Left renal pelvis (tissue), 4 donors: ENCODE data around the gene ZFYVE9. TPM values are rescaled to one million over a fixed set of nuclear protein-coding genes. Genes with fewer than 3 reads are reported as not detected.
"Not testable (repeated sequence)": the region's sequence is repeated elsewhere in the genome, so short reads cannot be mapped to it uniquely, and the experiment has no call there.

ENCODE experiments used
- DNase-seq, 4 donors: peaks; one replicate each; pipeline ENCODE4 v3.0.0-alpha.2; 2013; ENCODE audit warnings: low read depth in 4 of 4, low spot score in 3 of 4
- polyA plus RNA-seq, 4 donors: library from polyadenylated mRNA; unstranded; fragments of 120-200 nt; gene quantifications; one replicate each; pipeline ENCODE4 v1.2.1, GENCODE V29; 2013; ENCODE audit not compliant: insufficient read length in 4 of 4

Gene ZFYVE9
- polyA plus RNA-seq, 4 donors = 30.7 to 40.3 (median 34.9) TPM

DNA sequence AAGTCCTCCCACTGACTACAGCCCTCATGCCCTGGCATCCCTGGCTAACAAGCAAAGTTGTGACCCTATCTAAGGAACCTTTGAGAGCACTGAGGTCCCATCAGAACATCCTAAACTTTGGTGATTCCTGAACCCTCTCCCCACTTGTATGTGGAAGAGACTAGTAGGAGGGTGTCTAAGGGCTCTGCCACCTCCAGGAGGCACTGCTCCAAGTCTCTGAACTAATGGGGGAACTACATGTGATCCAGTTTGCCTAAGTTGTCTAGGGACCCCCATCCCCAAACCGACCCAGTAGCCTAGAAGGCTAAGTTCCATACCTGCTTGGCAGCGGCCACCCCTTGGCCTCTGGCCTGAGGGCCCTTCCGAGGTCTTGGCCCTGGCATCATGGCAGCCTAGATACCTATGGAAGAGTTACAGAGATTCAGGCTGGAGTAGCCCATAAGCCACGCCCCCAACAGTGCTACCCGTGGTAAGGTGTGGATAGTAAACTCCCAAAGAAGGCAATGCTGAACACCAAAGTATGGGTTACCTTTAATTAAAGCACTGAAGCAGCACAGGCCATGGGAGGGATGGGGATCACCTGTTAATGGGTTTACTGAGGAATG is 222.4 kb downstream of the ZFYVE9 start:
- DNase-seq = no peak

DNA sequence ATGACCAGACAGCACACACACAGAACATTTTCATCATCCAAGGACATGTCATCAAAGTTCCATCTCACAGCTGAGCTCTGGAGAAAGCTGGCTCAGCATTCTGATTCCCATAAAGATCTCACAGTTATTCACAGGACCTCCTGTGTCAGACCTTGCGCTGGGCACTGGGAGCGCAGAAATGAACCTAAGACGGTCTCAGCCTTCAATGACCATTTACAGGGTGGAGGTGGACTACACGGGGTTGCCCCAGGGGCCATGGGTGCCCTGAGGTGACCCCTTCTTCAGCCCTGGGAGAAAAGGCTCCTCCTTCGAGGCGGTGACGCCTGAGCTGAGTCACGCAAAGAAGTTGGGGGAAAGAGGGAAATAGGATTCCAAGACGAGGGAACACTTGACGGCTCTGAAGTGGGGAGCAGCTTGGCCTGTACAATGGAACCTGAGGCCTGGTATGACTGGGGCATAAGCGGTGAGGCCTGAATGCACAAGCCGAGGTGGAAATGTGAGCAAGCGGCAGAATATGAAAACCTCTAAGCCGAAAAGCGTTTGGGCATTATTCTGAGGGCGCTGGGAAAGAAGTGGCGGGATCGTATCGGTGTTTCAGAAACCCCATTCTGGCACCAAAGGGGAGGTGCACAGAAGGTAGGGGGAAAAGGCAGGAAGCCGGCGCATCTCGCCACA is 223.3 kb downstream of the ZFYVE9 start:
- no peak for DNase-seq

DNA sequence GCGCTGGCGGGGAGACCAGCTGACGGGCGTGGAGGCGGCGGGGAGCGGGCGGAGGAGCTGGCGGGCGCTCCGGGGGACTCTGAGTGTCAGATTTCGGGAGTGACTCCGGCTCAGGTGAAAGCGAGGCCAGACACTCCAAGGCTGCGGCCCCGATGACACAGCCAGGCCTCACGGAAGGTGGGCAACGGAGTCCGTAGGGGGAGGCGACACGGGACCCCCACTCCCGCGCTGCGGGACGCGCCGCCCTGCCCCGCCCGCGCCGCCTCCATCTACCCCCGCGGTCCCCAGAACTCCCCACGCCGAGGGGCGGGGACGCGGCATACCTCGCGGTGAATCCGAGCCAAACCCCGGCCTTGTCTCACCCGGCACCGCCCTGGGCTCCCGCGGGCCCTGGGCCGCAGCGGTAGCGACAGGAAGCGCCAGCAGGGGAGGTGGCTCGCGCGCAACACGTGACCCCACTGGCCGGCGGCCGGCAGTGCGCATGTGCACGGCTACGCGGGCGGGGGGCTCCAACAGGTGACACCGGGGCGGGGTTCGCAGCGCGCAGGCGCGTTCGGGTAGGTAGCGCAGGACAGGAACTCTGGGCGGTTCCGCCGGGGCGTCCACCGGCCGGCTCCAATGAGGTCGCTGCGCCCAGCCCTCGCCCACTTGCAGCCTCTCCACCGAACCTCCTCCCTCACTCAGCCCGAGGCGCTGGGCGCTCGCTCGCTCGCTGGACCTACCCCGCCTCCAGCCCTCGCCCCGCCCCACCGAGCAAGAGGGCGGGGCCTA is 224.0 kb downstream of the ZFYVE9 start, which contains the start of gene CC2D1B:
CC2D1B (minus strand) TSS at position 460 of the 771 bp plus-strand sequence. CDS start 1,585 bp downstream, outside the sequence.
- DNase-seq = peak; percentile 93 to 94 (median 94)

DNA sequence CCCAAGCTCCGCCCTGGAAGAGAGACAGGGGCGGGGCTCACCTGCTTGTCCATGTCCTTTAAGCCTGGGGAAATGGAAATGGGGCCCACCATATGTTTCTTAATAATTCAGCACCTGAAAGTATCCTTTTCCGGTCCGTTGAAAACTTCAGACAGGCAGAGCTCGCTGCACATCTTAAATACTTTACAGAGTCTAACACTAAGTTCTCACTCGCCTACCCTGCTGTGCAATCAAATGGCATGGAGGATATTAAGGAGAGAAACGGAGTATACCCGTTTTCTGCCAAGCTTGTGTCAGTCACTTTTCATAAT is 224.6 kb downstream of the ZFYVE9 start:
- no peak for DNase-seq

DNA sequence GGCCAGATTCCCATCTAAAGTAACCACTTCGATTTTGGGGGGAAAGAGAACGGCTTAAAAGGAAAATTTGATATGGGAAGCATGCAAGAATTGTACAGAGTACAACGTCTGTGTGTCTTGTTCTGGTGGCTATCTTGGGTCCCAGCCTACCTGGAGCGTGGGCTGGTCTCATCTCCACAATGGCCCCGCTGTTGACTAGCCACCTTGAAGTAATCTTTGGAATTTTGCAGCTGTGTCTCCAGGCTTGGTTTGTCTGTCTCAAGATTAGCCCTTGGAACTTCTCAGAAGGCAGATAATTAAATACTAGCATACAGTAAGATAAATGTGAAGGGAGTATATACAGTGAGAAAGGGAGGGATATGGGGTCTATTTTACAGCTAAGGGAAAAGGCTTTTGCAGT is 225.4 kb downstream of the ZFYVE9 start:
- DNase-seq = no peak

DNA sequence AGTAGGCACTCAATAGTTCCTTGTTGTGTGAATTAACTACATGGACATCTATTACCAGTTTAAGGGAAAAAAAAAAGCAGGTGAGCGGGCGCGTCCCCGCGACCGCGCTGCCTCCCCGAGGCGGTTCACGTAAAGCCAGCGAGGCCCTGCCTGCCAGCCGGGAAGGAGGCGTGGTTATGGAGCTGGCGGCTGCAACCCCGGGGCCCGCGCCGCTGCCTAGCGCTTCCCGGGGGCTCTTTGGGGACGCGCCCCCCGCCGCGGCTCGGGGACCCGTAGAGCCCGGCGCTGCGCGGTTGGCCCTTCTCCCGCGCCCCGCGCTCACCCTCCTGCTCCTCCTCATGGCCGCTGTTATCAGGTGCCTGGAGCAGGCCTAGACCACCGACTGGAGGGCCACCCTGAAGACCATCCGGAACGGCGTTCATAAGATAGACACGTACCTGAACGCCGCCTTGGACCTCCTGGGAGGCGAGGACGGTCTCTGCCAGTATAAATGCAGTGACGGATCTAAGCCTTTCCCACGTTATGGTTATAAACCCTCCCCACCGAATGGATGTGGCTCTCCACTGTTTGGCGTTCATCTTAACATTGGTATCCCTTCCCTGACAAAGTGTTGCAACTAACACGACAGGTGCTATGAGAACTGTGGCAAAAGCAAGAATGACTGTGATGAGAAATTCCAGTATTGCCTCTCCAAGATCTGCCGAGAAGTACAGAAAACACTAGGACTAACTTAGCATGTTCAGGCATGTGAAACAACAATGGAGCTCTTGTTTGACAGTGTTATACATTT is 226.7 kb downstream of the ZFYVE9 start:
- peak in 1 of 4 donors; percentile 27 for DNase-seq

DNA sequence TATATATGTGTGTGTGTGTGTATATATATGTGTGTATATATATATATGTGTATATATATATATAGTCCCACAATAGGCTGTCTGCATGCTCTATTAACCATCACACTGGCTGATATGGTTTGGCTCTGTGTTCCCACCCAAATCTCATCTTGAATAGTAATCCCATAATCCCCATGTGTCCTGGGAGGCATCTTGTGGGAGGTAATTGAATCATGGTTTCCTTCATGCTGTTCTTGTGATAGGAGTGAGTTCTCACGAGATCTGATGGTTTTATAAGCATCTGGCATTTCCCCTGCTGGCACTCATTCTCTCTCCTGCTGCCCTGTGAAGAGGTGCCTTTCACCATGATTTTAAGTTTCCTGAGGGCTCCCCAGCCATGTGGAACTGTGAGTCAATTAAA is 228.0 kb downstream of the ZFYVE9 start:
- not testable (repeated sequence) for DNase-seq

DNA sequence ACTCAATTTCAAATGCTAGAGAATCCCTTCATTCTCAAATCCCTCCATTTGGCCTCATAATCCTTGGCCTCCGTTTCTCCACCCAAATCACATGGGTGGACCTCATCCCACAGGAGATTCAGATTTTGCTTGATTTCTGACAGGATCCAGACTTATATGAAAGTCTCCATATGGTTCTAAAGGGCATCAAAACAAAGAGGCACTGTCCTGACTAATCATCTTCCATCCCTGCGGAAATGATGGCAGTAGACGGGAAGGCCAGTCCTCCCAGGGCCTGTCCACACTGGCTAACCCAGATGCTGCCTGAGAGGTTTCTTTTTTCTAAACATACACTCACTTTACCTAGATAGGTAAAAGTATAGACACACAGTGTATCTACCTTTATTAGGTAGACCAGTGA is 243.5 kb downstream of the ZFYVE9 start:
- no peak for DNase-seq

DNA sequence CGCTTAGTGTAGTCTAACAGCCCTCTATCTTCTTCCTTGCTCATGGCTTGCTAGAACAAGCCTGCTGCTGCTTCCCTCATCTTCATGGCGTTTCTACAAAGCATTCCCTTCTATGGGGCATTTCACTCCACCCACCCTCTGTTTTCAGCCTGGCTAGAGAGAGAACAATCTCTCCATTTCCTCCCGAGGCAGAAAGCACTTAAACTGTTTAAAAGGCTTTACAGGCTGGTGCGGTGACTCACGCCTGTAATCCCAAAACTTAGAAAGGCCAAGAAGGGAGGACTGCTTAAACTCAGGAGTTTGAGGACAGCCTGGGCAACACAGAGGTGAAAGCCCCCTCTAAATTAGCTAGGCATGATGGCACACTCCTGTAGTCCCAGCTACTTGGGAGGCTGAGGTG is 244.6 kb downstream of the ZFYVE9 start:
- DNase-seq = no peak

DNA sequence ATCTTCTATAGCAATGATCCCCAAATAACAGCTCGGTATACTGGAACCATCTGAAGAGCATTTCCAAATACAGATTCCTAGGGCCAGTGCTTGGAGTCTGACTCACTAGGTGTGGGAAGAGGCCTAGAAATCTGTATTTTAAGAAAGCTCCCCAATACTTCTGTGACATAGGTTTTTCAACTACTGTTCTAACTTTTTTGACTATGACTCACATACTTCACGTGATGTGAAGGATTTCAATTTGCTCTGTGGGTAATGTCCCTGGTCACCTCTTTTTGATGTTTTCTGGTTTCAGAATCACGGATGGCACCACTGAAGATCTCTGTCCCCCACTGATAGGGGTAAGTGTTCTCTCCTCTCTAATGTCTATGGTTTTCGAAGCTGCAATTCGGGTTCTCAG is 251.3 kb downstream of the ZFYVE9 start:
- DNase-seq = no peak

Other genes starting within 250 kb of the ZFYVE9 start
- gene RAB3B, start 151.4 kb upstream of the ZFYVE9 start, polyA plus RNA-seq = 1 to 10 TPM; 1.6 to 5.8 (median 5.0) TPM
- gene KTI12, start 108.3 kb upstream of the ZFYVE9 start, polyA plus RNA-seq = 1 to 10 TPM; 5.6 to 5.9 (median 5.8) TPM
- 10 to 100 TPM; 56.4 to 75.4 (median 70.1) TPM for gene TXNDC12, start 86.9 kb upstream of the ZFYVE9 start, polyA plus RNA-seq
- 10 to 100 TPM; 73.2 to 90.6 (median 82.1) TPM for gene BTF3L4, start 85.8 kb upstream of the ZFYVE9 start, polyA plus RNA-seq
- gene CC2D1B, start 224.1 kb downstream of the ZFYVE9 start, polyA plus RNA-seq = 10 to 100 TPM; 19.5 to 38.6 (median 36.5) TPM